HG03457 (cell line): ENCODE data around the gene TCERG1.
A peak's percentile ranks its signal among the peaks of the same experiment; 100 is the strongest.

Source experiments
- ATAC-seq: cut with Tn5 transposase; IDR thresholded peaks from one replicate; pipeline ENCODE4 v1.9.1; 2021; ENCODE audit warnings: moderate number of reproducible peaks; ENCODE audit not compliant: unreplicated experiment

TCERG1 gene

DNA sequence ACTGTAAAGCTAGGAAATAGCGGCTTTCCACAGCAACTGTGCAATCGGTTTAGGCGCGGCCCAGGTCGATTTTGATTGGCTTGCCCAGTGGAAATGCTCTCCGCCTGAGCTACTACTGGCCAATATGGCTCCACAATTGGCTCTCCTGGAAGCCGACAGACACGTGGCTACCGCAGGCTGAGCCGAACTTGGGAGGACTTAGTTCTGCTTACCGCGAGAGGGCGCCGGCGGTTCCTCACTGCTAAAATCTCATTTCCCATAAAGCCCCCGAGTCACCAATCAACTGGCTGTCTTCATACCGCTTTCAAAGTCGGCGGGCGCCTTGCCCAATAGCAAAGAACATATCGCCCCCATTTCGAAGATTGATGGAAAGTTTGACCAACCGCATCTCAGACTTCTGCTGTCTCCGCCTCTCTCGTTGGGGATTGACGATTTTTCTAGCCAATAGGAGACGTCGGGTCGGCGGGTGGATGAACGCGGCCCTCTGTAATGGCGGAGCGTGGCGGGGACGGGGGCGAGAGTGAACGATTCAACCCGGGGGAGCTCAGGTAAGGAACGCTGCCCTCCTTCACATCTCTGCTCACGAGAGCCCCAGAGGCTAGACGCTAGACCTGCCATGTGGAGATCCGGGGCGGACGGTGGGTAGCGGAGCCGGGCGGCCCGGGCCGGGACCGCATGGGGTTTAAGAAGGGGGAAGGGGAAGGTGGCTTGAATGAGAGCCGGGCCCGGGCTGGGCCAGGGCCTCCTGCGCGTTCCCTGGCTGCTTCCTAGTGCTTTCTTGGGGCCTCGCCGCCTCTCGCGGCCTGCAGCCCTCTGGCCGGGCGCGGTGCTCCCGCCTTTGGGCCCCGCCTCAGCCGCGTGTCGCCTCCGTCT lies at the start of gene TCERG1:
TCERG1 (plus strand) TSS at position 473 of the 873 bp plus-strand sequence; CDS start at position 490, 17 bp downstream.
- ATAC-seq = peak; percentile 90

DNA sequence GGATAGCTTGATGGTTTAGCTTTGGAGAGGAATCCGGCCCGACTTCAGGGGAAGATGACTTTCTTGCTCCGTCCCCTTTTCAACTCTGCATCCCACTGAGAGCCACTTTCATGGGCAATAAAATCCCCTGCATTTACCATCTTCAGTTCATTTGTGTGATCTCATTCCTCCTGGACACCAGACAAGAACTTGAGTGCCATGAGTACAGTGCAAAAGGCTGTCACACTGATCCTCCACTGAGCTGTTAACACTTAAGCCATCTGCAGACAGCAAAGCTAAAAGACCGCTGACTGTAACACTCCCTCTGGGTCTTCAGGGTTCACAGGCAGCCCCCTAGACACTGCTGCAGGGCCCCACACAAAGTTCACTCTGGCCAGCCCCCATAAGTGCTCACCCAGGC lies 48.3 kb upstream of the TCERG1 start:
- ATAC-seq = no peak

DNA sequence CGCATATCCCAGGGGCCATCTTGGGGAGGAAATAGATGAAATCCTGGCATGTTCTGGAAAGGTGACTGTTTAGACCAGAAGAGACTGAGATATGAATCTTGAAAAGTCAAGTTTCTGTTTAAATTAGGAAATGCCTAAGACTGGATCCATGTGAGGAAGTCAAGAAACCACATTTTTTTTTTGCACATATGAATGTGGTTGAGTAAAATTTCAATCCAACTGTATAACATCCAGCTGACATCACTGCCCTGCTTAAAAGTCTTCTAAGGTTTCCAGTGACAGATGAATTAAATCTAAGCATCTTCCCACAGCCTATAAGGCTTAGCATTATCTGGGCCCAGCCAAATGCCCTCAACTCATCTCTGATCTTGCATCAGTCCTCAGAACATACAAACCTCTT lies 47.7 kb upstream of the TCERG1 start:
- no peak for ATAC-seq

DNA sequence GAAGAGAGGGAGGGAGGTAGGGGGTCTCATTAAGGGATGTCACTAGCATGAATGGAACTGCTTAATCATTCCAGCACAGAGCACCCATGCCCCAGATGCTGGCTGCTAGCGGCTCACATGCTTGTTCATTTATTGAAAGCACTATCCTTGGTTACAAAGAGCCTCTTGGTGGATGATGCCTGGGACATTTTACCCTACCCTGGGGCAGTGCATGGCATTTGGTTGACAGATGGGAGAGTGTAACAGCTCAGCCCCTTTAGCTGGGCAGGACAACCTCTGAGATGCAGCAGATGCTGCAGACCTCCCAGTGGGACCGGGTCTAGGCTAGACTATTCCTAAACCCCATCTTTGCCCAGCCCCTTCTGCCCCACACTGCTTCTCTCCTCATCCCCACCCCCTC lies 46.9 kb upstream of the TCERG1 start:
- ATAC-seq = no peak

DNA sequence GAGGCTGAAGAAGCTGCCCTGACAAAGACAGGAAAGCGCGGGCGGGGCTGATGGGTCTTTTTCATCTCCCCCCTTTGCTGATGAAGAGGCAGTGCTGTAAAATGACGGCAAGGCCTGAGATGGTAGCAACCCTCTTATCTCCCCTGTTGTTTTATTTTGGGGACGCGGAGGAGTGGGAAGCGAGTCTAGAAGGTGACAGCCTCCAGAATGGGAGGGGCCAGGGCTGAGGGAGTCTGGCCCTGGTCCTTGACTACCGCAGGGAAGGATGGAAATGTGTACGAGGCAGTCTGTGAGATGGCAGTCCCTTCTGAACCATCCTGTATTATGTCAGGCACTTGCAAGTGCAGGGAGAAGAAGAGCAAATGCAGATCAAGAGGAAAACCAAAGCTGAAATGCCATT lies 46.1 kb upstream of the TCERG1 start:
- no peak for ATAC-seq

DNA sequence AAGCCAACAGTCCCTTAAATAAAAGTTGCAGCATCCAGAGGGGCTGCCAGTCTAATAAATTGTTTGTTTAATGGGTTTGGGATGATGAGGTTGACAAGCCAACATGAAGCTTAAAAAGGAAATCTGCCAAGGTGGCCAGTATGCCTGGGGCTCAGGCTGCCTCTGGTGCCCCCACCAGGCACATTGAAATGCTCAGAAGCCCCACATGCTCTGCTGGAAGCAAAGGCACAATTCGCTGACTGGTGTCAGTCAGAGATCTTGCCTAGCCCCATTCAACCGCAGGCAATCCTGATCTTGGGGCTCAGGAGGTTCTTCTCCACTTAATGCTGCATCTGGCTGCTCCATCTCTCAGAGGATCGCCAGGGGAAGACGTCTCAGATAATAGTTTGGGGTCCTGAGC lies 44.2 kb upstream of the TCERG1 start:
- ATAC-seq = no peak

DNA sequence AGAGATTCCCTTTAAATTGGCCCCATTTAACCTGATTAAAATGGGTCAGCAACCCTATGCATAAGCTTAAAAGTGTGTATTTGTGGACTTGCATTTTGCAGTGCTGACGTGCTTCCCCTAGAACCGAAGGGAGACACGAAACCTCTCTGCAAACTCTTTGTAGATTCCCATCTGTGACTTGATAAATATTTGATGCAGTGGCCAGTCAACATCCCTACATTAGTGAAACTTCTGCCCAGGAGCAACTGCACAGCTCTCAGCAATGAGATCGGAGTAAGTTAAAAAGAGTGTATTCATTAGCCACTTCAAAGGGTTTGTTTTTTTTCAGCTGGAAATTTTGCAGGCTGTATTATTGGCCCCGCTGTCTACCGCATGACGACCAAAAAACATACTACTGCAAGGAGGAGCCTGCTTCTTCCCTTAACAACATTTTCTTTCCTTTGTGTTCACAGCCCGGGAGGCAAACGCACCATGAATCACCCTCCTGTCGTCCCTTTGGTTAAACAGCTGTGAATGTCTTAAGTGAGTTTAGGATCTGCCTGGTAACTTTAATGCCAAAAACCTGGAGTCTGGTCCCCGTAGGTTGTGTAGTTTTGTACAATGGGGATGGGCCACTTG lies 38.0 kb upstream of the TCERG1 start:
- ATAC-seq = no peak

DNA sequence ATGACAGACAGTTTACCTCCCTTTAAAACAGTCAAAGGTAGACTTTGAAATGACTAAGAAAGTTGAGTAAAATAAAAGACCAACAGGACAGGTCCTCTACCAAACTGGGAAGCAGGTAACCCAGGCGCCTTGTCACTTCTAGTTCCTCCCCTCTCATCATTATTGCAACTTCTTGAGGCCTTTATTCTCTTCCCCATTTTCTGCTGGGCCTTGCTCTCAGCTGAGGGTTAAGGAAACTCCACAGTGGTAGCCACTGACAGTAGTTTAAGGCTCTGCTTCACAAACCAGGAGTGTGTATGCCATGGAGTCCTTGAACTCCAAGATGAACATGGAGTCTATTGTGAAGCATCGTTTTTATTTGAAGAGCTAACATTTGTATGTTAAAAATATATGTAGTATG lies 36.9 kb upstream of the TCERG1 start:
- ATAC-seq = no peak

DNA sequence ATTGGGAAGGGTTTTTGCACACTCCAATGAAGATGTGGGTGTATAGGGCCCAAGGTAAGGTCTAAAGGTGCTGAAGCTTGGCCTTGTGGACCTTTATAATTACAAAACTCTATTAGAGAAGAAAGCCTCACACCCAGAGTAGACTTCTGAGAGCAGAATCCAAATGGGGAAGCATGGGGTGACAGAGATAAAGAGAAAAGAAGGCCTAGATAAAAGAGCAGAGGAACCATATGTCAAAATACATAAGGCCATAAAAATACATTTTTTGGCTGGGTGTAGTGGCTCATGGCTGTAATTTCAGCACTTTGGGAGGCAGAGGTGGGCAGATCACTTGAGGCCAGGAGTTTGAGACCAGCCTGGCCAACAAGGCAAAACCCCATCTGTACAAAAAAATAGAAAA lies 27.4 kb upstream of the TCERG1 start:
- no peak for ATAC-seq

DNA sequence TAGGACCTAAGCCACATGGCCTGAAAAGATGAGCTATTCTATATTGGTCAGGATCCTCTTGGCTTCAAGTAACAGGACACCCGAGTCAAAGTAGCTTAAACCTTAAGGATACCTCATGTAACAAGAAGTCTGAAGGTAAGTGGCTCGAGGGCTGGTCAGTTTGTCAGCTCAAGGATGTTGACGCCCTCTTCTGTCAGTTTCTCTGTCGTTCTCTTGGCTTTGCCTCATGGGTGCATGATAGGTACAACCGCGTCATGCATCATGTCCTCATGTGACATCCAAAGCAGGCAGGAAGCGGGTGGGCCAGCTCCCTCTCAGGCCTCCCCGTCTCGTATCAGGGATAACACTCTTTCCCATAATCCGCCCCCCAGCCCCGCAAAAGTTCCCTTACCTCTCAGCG lies 22.1 kb upstream of the TCERG1 start:
- ATAC-seq = no peak

DNA sequence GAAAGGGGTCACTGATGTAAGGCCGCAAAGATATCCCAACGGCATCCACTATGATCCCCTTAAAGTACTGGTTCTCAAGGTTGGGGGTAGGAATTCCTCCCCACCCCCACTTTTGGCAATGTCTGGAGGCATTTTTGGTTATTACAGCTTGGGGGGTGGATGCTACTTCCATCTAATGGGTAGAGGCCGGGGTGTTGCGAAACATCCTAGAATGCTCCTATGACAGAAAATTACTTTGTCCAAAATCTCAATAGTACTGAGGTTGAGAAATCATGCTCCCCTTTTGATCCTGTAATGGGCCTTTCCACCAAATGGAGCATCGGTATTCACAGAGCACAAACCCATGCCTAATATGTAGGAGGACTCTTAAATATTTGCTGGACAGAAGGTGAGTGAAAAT lies 20.8 kb upstream of the TCERG1 start:
- ATAC-seq = no peak

DNA sequence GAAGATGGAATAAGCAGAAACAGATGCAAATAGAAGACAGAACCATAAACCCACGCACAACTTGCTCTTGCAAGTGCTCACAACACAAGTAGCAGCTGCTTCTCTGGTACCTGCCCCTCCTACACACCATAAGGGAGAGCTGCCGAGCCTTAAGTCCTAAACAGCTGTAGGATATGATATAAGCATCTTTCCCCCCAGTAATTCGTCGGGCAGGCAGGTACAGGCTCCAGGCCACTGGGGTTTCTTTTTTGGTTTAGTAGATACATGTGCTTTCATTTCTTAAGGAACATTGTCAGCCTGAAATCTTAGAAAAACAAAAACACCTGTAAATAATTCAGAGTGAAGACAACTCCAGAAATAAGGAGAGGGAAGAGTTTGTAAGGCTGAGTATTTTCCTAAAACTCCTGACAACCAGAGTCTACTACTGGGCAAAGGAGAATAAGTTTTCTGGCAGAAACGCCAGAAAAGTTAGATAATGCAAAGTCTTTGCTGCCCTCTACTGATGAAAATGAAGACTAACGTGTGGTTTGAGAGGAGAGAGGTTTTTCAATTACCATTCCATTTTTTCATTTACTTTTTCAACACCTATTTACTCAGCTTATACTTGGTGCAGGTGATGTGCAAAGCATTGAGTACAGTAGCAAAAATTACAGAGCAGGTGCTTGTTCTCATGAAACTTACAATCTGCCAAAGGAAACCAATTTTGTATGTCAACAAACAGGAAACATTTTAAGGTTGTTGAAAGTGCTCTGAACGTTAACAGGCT lies 20.1 kb upstream of the TCERG1 start:
- ATAC-seq = no peak

DNA sequence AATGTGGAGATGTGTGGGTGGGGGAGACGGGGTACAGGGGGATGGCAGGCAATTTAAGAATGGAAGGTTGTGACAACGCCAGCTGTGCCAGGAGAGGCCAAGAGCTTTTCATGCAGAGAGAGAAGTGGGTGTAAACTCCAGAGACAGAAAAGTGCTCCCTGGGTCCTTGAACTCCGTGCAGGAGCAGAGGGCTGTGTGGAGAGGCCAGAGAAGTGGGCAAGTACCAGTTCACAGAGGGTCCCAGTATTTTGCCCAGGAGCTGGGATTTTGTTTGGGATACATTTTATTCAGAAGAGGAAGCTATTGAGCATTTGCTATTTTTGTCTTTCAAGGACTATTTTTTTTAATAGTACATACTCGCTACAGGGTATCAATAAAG lies 19.5 kb upstream of the TCERG1 start:
- ATAC-seq = no peak

DNA sequence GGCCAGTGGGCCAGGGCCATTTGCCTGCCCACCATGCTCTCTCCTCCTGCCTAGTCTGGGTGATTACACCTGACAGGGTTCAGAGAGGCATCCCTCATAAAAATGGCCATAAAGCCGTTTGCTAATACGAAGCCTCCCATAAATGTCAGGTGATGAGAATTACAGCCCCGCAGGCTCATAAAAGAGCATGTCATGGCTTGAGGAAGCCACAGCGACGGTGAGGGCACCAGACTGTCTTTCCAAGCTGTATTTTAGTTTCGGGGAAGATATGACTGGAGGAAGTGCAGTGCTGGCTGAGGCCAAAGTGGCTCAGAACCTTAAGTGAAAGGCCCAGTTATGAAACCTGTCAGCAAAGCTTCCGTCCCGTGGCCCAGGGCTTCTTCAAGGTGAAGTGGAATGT lies 18.5 kb upstream of the TCERG1 start:
- no peak for ATAC-seq

DNA sequence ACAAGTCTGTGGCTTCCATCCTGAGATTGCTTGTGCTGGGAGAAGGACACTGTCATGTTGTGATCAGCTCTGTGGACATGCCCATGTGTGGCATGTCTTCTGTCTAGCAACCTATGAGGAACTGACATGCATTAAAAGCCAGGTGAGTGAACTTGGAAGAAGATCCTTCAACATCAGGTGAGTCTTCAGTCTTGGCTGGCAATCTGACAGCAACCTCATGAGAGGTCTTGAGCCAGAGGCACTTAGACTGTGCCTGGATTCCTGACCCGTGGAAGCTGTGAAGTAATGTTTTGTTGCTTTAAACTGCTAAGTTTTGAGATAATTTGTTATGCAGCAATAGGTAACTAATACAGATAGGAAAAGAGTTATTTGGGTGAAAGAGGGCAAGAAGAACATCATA lies 6.8 kb upstream of the TCERG1 start:
- no peak for ATAC-seq

DNA sequence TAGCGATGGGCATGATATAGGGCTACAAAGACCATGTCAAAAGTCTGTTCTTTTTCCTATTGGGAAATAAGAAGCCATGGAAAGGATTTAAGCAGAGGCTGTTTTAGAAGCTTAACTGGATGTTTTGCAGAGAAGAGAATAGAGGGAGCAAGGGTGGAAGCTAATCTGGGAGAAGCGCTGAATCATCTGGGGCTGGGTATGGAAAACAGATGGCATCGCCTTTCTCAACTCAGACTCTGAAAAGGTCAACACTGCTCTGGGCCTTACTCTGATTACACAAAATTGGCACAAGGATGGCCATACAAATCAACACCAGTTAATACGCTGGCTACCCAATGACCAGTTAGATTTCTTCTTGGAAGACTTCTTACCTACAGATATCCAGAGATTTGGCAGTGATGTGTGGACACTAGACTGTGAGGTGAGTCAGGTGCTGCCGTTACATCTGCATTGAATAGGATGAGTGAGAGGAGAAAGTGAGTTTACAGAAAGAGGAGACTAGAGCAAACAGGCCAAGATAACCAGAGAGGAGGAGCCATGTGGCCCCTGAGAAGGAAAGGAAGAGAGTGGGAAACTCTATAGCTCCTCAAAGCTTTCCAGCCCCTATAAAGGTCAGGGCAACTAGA lies 6.2 kb upstream of the TCERG1 start:
- no peak for ATAC-seq

DNA sequence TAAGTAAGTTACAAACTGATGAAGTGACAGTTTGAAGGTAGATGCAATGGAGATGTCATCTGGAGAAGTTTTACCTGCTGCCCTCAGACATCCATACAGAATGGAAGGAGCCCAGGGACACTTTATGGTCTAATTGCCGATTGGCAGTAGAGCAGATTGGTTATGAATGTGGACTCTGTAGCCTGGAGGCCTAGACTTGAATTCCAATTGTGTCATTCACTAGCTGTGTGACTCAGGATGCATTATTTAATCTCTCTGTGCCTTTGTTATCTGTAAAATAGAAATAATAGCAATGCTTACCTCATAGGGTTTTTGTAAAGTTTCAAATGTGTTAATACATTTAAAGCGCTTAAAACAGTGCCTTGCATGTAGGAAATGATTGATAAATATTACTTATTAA lies 5.2 kb upstream of the TCERG1 start:
- ATAC-seq = no peak

DNA sequence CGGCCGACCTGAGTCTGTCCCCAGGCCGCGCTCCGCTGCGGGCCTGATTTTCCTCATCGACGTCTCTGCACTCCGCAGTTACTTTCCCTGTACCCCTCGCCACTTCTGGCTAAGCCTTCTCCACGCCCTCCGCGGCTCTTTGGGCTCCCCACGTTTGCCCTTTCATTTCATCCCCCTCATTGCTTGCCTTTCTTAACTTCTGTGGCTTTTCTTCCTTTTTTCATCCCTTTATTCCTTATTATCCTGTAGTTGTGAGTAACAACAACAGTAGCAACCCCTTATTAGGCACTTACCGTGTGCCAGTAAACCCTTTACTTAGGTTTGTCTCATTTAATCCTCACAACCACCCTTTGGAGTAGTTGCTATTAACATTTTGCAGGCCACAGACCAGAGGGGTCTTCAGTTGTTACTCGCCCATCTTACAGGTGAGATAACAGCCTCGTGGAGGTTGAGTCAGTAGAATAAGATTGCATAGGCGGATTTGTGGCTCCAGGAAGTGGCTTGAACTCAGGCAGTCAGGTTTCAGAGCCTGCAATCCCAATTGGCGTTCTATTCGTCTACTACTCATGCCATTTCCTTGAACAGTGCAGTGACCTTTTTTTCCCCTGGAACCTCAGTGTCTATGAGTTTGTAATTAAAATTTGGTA lies 724 bp downstream of the TCERG1 start:
- peak; percentile 16 for ATAC-seq

DNA sequence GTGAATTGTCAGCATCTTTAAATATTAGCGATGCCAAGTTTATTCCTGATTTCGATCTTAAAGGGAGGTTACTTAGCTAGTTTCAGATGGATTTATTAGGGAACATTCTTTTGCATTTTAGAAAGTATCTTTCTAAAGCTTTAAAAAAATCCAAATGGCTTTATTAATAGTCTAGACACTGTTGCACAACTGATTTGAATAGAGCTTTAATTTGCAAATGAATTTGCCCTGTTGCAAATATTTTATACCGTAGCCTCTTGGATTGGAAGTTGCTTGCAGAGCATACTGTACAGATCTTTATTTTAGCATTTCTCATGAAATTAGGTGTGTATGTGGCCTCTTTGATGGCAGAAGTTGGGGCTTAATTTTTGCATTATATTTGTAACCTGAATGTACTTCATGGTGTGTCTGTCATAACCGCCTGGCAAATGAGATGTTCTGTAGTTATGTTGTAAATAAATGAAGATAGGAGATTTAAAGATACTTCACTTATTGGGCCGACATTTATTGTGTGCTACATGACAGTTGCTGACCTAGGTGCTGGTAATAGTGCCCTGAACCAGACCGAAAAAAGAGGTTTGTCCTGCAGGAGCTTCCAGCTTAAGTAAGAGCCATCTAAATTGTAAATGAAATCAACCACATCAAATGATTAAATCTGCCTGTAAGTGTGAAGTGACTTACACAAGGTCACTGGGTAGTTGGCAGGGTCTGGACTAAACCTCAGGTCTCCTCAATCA lies 1.8 kb downstream of the TCERG1 start:
- no peak for ATAC-seq

DNA sequence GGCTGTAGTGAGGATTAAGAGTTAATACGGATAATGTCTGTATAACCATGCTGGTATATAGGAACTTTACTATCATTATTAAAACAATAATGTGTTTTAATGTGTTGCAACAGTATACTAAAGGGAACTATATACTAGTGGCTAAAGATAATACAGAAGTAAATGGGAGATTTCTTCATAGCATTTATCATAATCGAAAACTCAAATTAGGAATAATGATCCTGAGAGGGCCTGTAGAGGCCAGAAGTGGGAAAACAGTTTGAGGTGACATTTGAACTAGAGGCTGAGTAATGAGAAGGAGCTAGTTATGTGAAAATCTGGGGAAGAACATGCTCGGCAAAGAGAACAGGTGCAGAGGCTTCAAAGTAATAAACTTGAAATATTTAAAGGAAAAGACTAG lies 2.9 kb downstream of the TCERG1 start:
- ATAC-seq = no peak
